ENCODE data around the gene MRPS12.
"Not testable (repeated sequence)": the region's sequence is repeated elsewhere in the genome, so short reads cannot be mapped to it uniquely, and the experiment has no call there.

The MRPS12 gene

GRCh38 chr19:38912600-38913514 lies 17.9 kb upstream of the MRPS12 start:
- DNase-seq: peak in 1 of 2 experiments; percentile 20

GRCh38 chr19:38913958-38914357 lies 16.8 kb upstream of the MRPS12 start:
- no peak for DNase-seq

GRCh38 chr19:38915329-38916321 lies 15.1 kb upstream of the MRPS12 start:
- DNase-seq: no peak

DNA sequence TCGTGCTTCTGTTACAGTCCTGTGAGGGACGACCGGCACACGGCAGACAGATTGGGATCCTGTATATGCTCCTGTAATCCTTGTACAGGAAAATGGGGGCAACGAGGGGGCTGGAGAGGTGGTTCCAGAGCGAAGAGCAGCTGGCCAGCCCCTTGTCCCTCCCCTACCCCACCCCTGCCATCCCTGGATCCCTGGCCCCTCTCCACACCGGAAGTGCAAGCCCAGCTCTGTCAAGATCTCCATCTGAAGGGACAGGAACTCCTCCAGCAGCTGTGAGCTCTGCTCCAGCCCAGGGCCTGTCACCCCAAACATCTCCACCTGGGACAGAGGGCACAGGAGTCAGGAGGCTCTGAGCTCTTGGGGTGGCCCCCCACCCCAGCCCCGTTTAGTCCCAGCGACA lies 13.2 kb upstream of the MRPS12 start:
- DNase-seq: no peak

DNA sequence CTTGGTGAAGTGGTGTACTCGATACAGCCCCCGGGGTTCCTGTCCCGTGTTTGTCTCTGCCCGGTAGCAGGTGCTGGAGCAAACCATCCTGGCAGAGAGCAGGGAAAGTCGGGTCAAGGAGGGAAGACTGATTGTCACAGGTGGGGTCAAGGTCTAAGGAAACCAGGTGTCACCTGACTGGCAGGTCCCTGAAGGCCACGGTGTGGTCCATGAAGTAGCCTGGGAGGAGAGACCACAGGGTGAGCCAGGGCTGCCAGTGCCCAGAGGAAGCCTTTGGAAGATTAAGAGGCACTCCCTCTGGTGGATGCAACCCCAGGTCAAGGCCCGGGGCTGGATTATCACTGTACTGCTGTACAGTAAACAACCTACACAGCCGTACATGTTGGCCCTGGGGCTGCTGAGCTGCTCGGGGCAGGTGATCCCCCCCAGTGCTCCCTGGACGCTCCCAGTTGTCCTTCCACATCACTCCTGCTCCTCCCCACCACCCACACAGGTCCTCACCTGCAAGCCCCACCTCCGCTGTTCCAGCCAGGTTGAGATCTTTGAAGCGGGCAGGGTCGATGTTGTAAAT lies 12.7 kb upstream of the MRPS12 start:
- DNase-seq: no peak

DNA sequence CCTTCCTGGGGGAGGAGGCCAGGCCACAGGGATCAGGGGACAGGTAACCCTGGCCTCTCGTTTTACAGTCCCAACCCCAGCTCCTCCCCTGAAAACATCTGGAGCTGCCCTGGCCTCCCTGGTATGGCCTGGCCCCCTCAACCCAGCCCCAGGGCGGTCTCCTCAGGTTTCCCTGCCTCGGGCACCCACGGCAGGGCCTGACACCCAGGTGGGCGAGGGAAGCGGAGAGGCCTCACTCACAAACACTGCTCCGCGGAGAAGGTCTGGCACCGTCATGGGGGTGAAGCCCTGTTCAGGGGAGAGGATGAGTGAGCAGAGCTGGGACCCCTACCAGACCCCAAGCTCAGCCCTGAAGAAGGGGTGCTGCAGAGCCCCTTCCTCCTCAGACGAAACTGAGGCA lies 12.2 kb upstream of the MRPS12 start:
- no peak for DNase-seq

DNA sequence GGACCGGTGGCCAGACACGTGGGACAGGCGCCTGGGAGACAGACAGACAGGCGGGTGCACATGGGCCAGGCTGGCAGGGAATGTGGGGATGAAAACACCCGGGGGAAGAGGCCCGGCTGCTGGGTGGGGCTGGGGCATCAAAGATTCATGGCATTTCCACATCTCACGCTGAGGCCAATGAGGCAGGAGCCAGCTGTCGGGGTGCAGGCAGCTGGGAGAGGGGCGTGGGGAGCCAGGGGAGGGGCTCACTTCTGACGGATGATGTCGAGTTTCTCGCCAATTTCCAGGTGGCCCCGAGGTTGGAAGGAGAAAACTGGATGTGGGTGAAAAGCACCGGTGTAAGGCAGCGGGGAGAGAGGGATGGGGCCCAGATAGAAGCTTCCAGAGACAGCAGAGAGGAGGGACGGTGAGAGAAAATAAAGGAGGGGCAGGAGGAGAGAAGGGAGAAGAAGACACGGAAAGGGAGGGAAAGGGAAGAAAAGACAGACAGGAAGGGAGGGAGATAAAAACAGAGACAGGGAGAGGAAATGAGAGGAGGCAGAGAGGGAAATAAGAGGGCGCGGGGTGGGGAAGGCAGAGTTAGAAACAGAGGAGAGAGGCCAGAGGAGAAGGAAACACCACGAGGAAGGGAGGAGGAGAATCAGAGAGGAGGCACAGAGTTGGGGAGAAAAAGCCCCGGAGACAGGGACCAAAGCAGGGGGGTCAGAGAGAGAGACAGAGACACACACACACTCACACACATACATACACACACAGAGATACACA lies 10.7 kb upstream of the MRPS12 start:
- no peak for DNase-seq

- DNase-seq: no peak
Measured at GRCh38 chr19:38920602-38921419, 9.9 kb upstream of the MRPS12 start.

GRCh38 chr19:38921420-38922274 lies 9.1 kb upstream of the MRPS12 start:
- no peak for DNase-seq

DNA sequence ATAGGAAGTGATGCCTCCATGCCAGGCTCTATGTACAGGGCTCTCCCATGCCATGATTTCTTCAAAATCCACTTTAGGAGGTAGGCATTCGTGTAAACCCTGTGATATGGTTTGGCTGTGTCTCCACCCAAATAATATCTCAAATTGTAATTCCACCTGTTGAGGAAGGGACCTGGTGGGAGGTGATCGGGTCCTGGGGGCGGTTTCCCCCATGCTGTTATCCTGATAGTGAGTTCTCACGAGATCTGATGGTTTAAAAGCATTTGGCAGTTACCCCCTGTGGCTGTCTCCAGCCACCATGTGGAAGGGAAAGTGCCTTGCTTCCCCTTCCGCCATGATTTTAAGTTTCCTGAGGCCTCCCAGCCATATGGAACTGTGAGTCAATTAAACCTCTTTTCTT lies 8.3 kb upstream of the MRPS12 start:
- DNase-seq: no peak

GRCh38 chr19:38924388-38924787 lies 6.4 kb upstream of the MRPS12 start:
- DNase-seq: no peak

GRCh38 chr19:38928391-38929001 lies 2.2 kb upstream of the MRPS12 start:
- no peak for DNase-seq

DNA sequence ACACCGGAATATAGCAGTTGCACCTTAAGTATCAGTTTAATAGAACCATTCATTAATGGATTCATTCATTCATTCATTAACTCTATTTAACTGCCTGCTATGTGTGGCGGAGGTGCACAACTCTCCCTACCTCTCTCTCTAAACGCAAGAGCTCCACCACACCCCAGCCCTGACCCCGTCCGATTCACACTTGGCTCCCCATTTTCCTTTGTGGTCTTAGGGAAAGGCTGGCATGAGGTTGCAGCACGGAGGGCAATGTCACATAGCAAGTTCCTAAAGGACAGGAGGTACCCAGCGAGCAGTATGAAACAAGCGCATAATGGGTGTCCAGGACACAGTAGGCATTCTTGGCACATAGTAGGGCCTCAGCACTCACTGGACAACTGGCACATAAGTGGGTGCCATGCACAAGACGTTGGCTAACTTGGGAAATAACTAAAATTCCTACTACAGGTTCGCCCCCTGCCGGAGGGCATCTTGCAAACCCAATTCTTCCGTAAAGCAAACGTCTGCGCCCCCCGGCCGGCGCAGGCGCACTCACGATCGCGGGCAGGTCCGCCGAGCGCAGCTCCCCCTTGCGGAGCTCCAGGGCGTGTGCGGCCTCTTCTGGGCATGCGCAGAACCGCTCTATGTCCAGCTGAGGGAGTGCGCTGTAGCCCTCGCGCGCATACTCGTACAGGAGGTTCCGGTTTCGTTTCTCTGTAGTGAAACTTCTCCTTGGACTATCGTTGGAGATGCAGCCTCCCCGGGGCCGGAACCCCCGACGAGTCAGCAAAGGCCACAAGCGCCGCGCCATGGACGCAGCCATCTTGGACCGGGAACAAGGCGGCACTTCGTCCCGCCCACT lies 592 bp upstream of the MRPS12 start, which contains the start of gene SARS2:
SARS2 (minus strand) TSS at position 835 of the 847 bp plus-strand sequence; CDS start at position 808, 27 bp downstream.
- peak; percentile 89 to 92 for DNase-seq

DNA sequence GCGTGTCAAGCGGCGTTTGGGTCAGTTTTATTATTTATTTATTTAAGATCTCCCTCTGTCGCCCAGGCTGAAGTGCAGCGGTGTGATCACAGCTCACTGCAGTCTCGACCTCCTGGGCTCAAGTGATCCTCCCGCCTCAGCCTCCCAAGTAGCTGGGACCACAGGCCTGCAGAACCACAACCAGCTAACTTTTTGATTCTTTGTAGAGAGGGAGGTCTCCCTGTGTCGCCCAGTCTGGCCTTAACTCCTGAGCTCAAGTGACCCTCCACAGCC lies 713 bp downstream of the MRPS12 start:
- no peak for DNase-seq

- peak in 1 of 2 experiments; percentile 37 for DNase-seq
Measured at GRCh38 chr19:38932425-38933179, 1.9 kb downstream of the MRPS12 start.

DNA sequence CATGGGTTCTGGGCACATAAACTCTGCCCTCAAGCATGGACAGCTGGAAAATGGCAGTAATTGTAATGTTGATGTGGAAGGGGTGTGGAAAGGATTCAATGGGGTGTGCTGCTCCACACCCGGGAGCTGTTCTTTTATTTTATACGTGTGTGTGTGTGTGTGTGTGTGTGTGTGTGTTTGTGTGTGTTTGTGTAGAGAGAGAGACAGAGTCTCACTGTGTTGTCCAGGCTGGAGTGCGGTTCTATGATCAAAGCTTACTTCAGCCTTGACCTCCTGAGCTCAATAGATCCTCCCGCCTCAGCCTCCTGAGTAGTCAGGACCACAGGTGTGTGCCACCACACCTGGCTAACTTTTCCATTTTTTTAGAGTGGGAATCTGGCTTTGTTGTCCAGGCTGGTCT lies 2.8 kb downstream of the MRPS12 start:
- no peak for DNase-seq

GRCh38 chr19:38939957-38940356 lies 9.2 kb downstream of the MRPS12 start:
- DNase-seq: no peak

GRCh38 chr19:38941466-38941865 lies 10.7 kb downstream of the MRPS12 start:
- DNase-seq: not testable (repeated sequence)
